A549 (cell line): ENCODE results near the gene FOXP1. TPM values are rescaled to one million over a fixed set of nuclear protein-coding genes. Genes with fewer than 3 reads are reported as not detected.

ENCODE experiments used
- ATAC-seq, 2 experiments: fragments of 200-7000 bp in 1 of 2; fragments of >200 bp in 1 of 2; cut with Nextera tagmentation in 1 of 2; cut with Tn5 transposase in 1 of 2; 3 replicates each; pipeline versions ENCODE4 v1.8.0 to v1.9.1; 2018 to 2020; ENCODE audit warnings: mild to moderate bottlenecking in 1 of 2, moderate library complexity in 1 of 2
- CTCF ChIA-PET: fragments of 300-600 bp; sonication (Branson Sonifier 250); formaldehyde crosslinking; extraction: SDS; loops from one replicate; lab custom pipeline; 2021; ENCODE audit warnings: antibody characterized with exemption, inconsistent platforms; lab: Yijun Ruan, JAX
- POLR2A ChIA-PET: fragments of 350-600 bp; formaldehyde crosslinking; extraction: SDS; loops from one replicate; lab custom pipeline; 2021; ENCODE audit warnings: antibody characterized with exemption, inconsistent platforms; lab: Yijun Ruan, JAX
- DNase-seq, 2 experiments: peaks; one replicate each; pipeline versions ENCODE4 v3.0.0 to v3.0.0-alpha.2; 2011 to 2016; ENCODE audit warnings: low read depth in 1 of 2, low spot score in 1 of 2
- FAIRE-seq: peaks from 2 replicates; lab custom pipeline; 2011; peaks lifted over from hg19 to GRCh38; lab: Jason Lieb, UNC
- H3K27ac ChIP-seq, 2 experiments: fragments of >200 bp; sonication (Bioruptor Twin); formaldehyde crosslinking; 3 replicates each; pipeline ENCODE4 v1.5.1; 2016 to 2017
- H3K4me1 ChIP-seq: fragments of >200 bp; sonication (Bioruptor Twin); formaldehyde crosslinking; 3 replicates; pipeline ENCODE4 v1.6.1; 2016
- H3K4me2 ChIP-seq: fragments of >200 bp; sonication (Bioruptor Twin); formaldehyde crosslinking; 3 replicates; pipeline ENCODE4 v1.6.1; 2016
- H3K4me3 ChIP-seq: fragments of >200 bp; sonication (Bioruptor Twin); formaldehyde crosslinking; 3 replicates; pipeline ENCODE4 v1.5.1; 2016
- H3K9me3 ChIP-seq: fragments of >200 bp; sonication (Bioruptor Twin); formaldehyde crosslinking; 3 replicates; pipeline ENCODE4 v1.6.1; 2016
- BHLHE40 ChIP-seq: IDR thresholded peaks from 2 replicates; pipeline ENCODE4 v1.6.1; 2012; ENCODE audit warnings: low read depth, low read length, inconsistent platforms
- CBX8 ChIP-seq: fragments of 200-600 bp; sonication (generic); IDR thresholded peaks from 2 replicates; pipeline ENCODE4 v1.6.1; 2016
- HES2 ChIP-seq: fragments of >200 bp; sonication (Bioruptor Twin); formaldehyde crosslinking; IDR thresholded peaks from 2 replicates; pipeline ENCODE4 v1.6.1; 2016
- HOXA7 ChIP-seq: fragments of 250-450 bp; sonication (Bioruptor Pico); IDR thresholded peaks from 2 replicates; pipeline ENCODE4 v1.5.0; 2020; ENCODE audit warnings: mild to moderate bottlenecking, moderate library complexity
- HOXB13 ChIP-seq: fragments of 250-450 bp; sonication (Bioruptor Pico); IDR thresholded peaks from 2 replicates; pipeline ENCODE4 v1.5.0; 2020; ENCODE audit warnings: low read depth, mild to moderate bottlenecking, moderate library complexity
- HOXB5 ChIP-seq: fragments of 250-450 bp; sonication (Bioruptor Pico); IDR thresholded peaks from 2 replicates; pipeline ENCODE4 v1.5.0; 2020; ENCODE audit warnings: mild to moderate bottlenecking, moderate library complexity
- JUNB ChIP-seq: fragments of >200 bp; sonication (Bioruptor Twin); formaldehyde crosslinking; IDR thresholded peaks from 2 replicates; pipeline ENCODE4 v1.6.1; 2016
- MAFK ChIP-seq: fragments of 450-650 bp; IDR thresholded peaks from 2 replicates; pipeline ENCODE4 v1.6.1; 2014; ENCODE audit not compliant: partially characterized antibody
- MAZ ChIP-seq: fragments of 150-350 bp; IDR thresholded peaks from 2 replicates; pipeline ENCODE4 v1.6.1; 2014; ENCODE audit warnings: antibody characterized with exemption, low read depth, low read length, borderline replicate concordance
- NFE2L2 ChIP-seq: fragments of 150-350 bp; conservative IDR thresholded peaks from 2 replicates; pipeline ENCODE4 v1.6.1; 2014; ENCODE audit warnings: low read length
- RAD21 ChIP-seq, 2 experiments: fragments of >200 bp in 1 of 2; sonication (Bioruptor Twin) in 1 of 2; formaldehyde crosslinking in 1 of 2; IDR thresholded peaks in 1 of 2; conservative IDR thresholded peaks in 1 of 2; 2 replicates in 1 of 2; 3 replicates in 1 of 2; pipeline ENCODE4 v1.6.1; 2012 to 2018; ENCODE audit warnings: inconsistent platforms in 1 of 2
- RARB ChIP-seq: fragments of 250-450 bp; sonication (Bioruptor Pico); IDR thresholded peaks from 2 replicates; pipeline ENCODE4 v1.8.0; 2021; ENCODE audit warnings: mild to moderate bottlenecking, moderate library complexity
- RCOR1 ChIP-seq: fragments of 150-350 bp; IDR thresholded peaks from 2 replicates; pipeline ENCODE4 v1.6.1; 2014; ENCODE audit warnings: antibody characterized with exemption, low read length, low read depth
- RFX5 ChIP-seq: fragments of 450-650 bp; IDR thresholded peaks from 2 replicates; pipeline ENCODE4 v1.7.1; 2014; ENCODE audit warnings: antibody characterized with exemption, mild to moderate bottlenecking, moderate library complexity
- SMC3 ChIP-seq: fragments of >200 bp; sonication (Bioruptor Twin); formaldehyde crosslinking; IDR thresholded peaks from 3 replicates; pipeline ENCODE4 v1.6.1; 2018; ENCODE audit warnings: inconsistent platforms
- SREBF2 ChIP-seq: fragments of 450-650 bp; IDR thresholded peaks from 2 replicates; pipeline ENCODE4 v1.6.1; 2014; ENCODE audit warnings: mild to moderate bottlenecking, moderate library complexity
- TFCP2L1 ChIP-seq: fragments of 250-450 bp; sonication (Bioruptor Pico); IDR thresholded peaks from 2 replicates; pipeline ENCODE4 v1.5.0; 2021; ENCODE audit warnings: mild to moderate bottlenecking
- ZSCAN20 ChIP-seq: fragments of 250-450 bp; sonication (Bioruptor Pico); IDR thresholded peaks from 2 replicates; pipeline ENCODE4 v1.8.0; 2022; ENCODE audit warnings: mild to moderate bottlenecking, moderate library complexity
- WGBS: methylation state at CpG from one replicate; pipeline ENCODE4 v1.1.6; 2017; ENCODE audit errors: missing lambda C conversion rate; 5-methylcytosine and 5-hydroxymethylcytosine counted together
- polyA plus RNA-seq, 4 experiments: library from polyadenylated mRNA; depleted of rRNA in 3 of 4; stranded (reverse); fragments of >200 nt; fragmentation: RNase III in 1 of 4; extraction: RNeasy Plus Mini Kit Qiagen cat#74134 plus additional on column Dnase treatment in 1 of 4; gene quantifications; 2 replicates in 3 of 4; 3 replicates in 1 of 4; pipeline ENCODE4 v1.2.3, GENCODE V29; 2011 to 2017
- TF ChIP-seq, protein P1 (sequence below): fragments of 250-450 bp; sonication (Bioruptor Pico); IDR thresholded peaks from 2 replicates; pipeline ENCODE4 v1.5.0; 2021; ENCODE audit warnings: mild to moderate bottlenecking, moderate library complexity, borderline replicate concordance

FOXP1 gene
- polyA plus RNA-seq, 2 of the 4 experiments (the other 2 are of a cell fraction) = 12.8 to 13.9 TPM

DNA sequence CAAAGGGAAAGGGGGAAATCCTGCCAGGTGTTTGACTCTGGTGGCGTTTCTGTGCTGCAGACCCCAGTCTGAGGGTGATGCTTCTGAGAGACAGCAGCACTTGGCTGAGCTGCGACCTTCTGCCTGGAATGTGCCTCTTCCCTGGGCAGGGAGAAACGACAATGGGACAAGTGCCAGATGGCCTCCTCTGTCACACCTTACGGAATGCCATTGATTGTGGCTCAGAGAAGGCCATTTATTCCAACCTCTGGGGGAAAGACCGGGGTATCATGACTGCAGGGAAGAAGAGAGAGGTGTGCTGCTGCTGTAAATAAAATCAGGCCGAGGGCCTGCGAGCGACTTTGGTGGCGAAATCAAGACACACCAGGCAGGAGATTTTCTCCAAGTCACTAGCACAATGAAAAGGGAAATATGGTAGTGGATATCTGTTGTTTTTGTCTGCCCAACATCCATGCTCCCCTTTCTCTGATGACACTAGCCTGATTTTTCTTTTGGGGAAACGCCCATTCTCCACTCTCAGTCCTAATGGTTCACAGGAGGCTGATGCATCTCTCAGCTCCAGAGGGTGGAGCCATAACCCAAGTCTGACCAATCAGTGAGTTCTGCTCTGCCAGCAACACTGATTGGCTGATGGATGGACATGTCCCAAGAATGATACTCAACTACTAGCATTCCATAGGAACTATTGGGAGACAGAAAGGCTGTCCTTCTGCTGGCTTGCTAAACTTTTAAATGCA is 336.1 kb downstream of the FOXP1 start:
- Histone ChIP-seq H3K4me2 (peak overlapping the region; percentile 30; the same call in 1 of the 3 replicates), H3K4me1 (peaks cover 80% of the 10 kb centered on the region), H3K4me3 (no peak overlapping the region), H3K9me3 (no peaks in the 10 kb centered on the region), H3K27ac (peak overlapping the region; percentile 17 to 78; a peak in 4 of 6 replicates)
- WGBS = 75% methylated on average over 10 of the region's 10 CpGs
- POLR2A ChIA-PET = no interaction called here
- CTCF ChIA-PET = interaction anchor here (0.6 to 1.1 kb wide), 4 partner anchors 10 to 183 kb away, joined by 3 read pairs; no protein-coding TSS in a partner anchor
- peak; percentile 30 to 54; a peak in 3 of 6 replicates for ATAC-seq
- TF ChIP-seq RAD21 (conservative IDR thresholded peaks at IDR 0.05 in 1 of 2, IDR thresholded peaks at IDR 0.05 in 1 of 2) (0 out of 5 replicates have a peak, but pooled peaks of 1 of the 2 experiments have one; percentile 6), CBX8 (no peak)
- peak; percentile 49 to 71 for DNase-seq
- FAIRE-seq = no peak

- H3K4me2 ChIP-seq = peak overlapping the region; percentile 95
- ChIA-PET CTCF (interaction anchor here (0.6 to 1.6 kb wide), 2 partner anchors 11 to 260 kb away, joined by 3 read pairs; no protein-coding TSS in a partner anchor), POLR2A (no interaction called here)
- ATAC-seq (no peak), FAIRE-seq (no peak), DNase-seq (no peak)
- no peaks in the 10 kb centered on the region for H3K9me3 ChIP-seq
- peak overlapping the region; percentile 77 to 78 for H3K27ac ChIP-seq
- no peak overlapping the region for H3K4me3 ChIP-seq
- TF ChIP-seq JUNB = no peak
- no peak for TF ChIP-seq RFX5
- no peak for TF ChIP-seq MAFK
- TF ChIP-seq SREBF2 = no peak
- no peak for TF ChIP-seq NFE2L2
- no peak for TF ChIP-seq HES2
- no peak for TF ChIP-seq RARB
- TF ChIP-seq HOXB13 (CRISPR knock-in tag) = no peak
- no peak for TF ChIP-seq MAZ
- no peak for TF ChIP-seq RCOR1
- no peak for TF ChIP-seq SMC3
- TF ChIP-seq HOXB5 = no peak
- TF ChIP-seq ZSCAN20 (CRISPR knock-in tag) = no peak
- no peak for TF ChIP-seq RAD21 (conservative IDR thresholded peaks at IDR 0.05 in 1 of 2, IDR thresholded peaks at IDR 0.05 in 1 of 2)
- no peak for TF ChIP-seq BHLHE40
- TF ChIP-seq, protein P1, sequence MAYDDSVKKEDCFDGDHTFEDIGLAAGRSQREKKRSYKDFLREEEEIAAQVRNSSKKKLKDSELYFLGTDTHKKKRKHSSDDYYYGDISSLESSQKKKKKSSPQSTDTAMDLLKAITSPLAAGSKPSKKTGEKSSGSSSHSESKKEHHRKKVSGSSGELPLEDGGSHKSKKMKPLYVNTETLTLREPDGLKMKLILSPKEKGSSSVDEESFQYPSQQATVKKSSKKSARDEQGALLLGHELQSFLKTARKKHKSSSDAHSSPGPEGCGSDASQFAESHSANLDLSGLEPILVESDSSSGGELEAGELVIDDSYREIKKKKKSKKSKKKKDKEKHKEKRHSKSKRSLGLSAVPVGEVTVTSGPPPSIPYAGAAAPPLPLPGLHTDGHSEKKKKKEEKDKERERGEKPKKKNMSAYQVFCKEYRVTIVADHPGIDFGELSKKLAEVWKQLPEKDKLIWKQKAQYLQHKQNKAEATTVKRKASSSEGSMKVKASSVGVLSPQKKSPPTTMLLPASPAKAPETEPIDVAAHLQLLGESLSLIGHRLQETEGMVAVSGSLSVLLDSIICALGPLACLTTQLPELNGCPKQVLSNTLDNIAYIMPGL (CRISPR knock-in tag) = no peak
- no peak for TF ChIP-seq HOXA7 (CRISPR knock-in tag)
- TF ChIP-seq TFCP2L1 = no peak
- no peak for TF ChIP-seq CBX8
- peaks cover 68% of the 10 kb centered on the region for H3K4me1 ChIP-seq
- WGBS = 90% methylated on average over 19 of the region's 19 CpGs
Observed at GRCh38 chr3:71245971-71246880, 337.3 kb downstream of the FOXP1 start.
